UCSD-AML1 (cell line): ENCODE data around the gene MKNK1.

Source experiments
- DNase-seq: peaks from one replicate; lab custom pipeline; 2025; ENCODE audit not compliant: unreplicated experiment; lab: John Stamatoyannopoulos, UW

Gene MKNK1

GRCh38 chr1:46544561-46545240 is 59.4 kb downstream of the MKNK1 start:
- no peak for DNase-seq

GRCh38 chr1:46543761-46544560 is 60.1 kb downstream of the MKNK1 start:
- DNase-seq: no peak

- DNase-seq: no peak
Observed at GRCh38 chr1:46543382-46543760, 60.7 kb downstream of the MKNK1 start.

- no peak for DNase-seq
Observed at GRCh38 chr1:46539972-46540371, 64.1 kb downstream of the MKNK1 start.

GRCh38 chr1:46538147-46538546 is 65.9 kb downstream of the MKNK1 start:
- DNase-seq: no peak

GRCh38 chr1:46537651-46538050 is 66.4 kb downstream of the MKNK1 start:
- DNase-seq: no peak

- no peak for DNase-seq
Observed at GRCh38 chr1:46536527-46536926, 67.5 kb downstream of the MKNK1 start.

- DNase-seq: peak; percentile 48
Observed at GRCh38 chr1:46535063-46535462, 69.0 kb downstream of the MKNK1 start.

- DNase-seq: no peak
Observed at GRCh38 chr1:46533179-46533864, 70.7 kb downstream of the MKNK1 start.

- DNase-seq: peak; percentile 65
Observed at GRCh38 chr1:46532498-46533178, 71.4 kb downstream of the MKNK1 start.

GRCh38 chr1:46532095-46532494 is 72.0 kb downstream of the MKNK1 start:
- no peak for DNase-seq

- DNase-seq: no peak
Observed at GRCh38 chr1:46530791-46531409, 73.2 kb downstream of the MKNK1 start.

GRCh38 chr1:46530311-46530710 is 73.8 kb downstream of the MKNK1 start:
- DNase-seq: no peak

- DNase-seq: no peak
Observed at GRCh38 chr1:46529031-46529630, 74.9 kb downstream of the MKNK1 start.

GRCh38 chr1:46528297-46528955 is 75.6 kb downstream of the MKNK1 start:
- no peak for DNase-seq

GRCh38 chr1:46527474-46528296 is 76.4 kb downstream of the MKNK1 start:
- DNase-seq: peak; percentile 77

GRCh38 chr1:46526691-46527291 is 77.3 kb downstream of the MKNK1 start:
- no peak for DNase-seq

- DNase-seq: no peak
Observed at GRCh38 chr1:46526013-46526690, 77.9 kb downstream of the MKNK1 start.
